ENCODE results near the gene VWA3B. TPM values are rescaled to one million over a fixed set of nuclear protein-coding genes. Genes with fewer than 3 reads are reported as not detected.
A peak's percentile ranks its signal among the peaks of the same experiment; 100 is the strongest.
"Not testable (repeated sequence)": the region's sequence is repeated elsewhere in the genome, so short reads cannot be mapped to it uniquely, and the experiment has no call there.

The VWA3B gene
- total RNA-seq, 1 donor from 2014 or later: not detected

GRCh38 chr2:98085649-98086048, 1.3 kb upstream of the VWA3B start:
- no peak for DNase-seq

GRCh38 chr2:98087447-98088020, 567 bp downstream of the VWA3B start:
- no peak for DNase-seq

- DNase-seq: no peak
Observed at GRCh38 chr2:98088261-98088660, 1.3 kb downstream of the VWA3B start.

DNA sequence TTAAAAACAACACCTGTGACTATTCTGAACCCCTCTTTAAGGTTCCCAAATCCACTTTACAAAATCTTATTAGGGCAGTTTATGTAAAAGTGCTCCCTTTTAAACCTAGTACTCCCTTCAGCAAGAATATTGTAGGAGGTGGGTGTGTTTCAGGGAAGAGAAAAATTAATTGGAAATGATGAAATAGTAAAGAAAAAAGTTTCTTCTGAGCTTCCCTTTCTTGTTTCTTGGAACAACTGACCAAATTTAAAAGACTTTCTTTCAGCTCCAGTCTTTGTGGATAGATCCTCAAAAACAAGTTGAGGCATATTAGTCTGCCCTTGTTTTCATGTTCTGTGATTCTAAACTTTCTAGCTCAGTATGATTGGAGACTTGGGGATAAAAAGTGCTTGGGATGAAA, 3.0 kb downstream of the VWA3B start:
- no peak for DNase-seq

GRCh38 chr2:98090951-98091350, 4.0 kb downstream of the VWA3B start:
- no peak for DNase-seq

GRCh38 chr2:98091738-98092137, 4.8 kb downstream of the VWA3B start:
- DNase-seq: no peak

GRCh38 chr2:98093146-98093545, 6.2 kb downstream of the VWA3B start:
- DNase-seq: no peak

GRCh38 chr2:98093611-98094010, 6.6 kb downstream of the VWA3B start:
- no peak for DNase-seq

DNA sequence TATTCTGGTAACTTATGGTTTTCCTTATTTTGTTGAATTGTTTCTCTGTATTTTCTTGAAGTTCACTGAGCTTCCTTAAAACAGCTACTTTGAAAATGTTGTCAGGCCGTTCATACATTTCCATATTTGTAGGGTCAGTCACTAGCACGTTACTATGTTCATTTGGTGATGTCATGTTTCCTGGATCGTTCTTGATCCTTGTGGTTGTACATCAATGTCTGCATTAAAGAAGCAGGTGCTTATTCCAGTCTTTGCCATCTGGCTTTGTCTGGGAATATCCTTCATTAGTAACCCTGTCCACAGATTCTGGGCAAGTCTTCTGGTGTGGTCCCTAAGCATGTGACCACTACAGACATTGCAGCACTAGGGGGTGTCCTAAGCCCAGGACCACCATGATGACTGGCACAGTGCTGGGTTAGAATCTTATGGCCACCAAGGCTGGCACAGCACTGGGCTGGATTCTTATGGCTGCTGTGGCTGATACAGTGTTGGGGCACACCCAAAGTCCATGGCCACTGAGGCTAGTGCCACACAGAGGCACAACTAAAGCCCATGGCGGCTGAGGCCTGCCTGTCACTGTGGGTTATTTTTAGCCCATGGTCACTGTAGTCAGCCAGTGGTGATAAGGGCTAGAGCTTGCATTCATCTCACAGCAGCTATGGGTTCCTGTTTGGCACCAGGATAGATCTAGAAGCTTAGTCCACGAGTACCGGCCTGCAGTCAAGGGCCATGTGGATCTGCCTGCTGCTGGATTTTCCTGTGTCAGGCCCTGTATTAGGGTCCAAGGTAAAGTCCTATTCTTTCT, 13.2 kb downstream of the VWA3B start:
- no peak for DNase-seq

GRCh38 chr2:98102315-98102714, 15.3 kb downstream of the VWA3B start:
- DNase-seq: not testable (repeated sequence)

- DNase-seq: no peak
Observed at GRCh38 chr2:98102878-98103277, 15.9 kb downstream of the VWA3B start.

GRCh38 chr2:98108110-98108509, 21.1 kb downstream of the VWA3B start:
- DNase-seq: no peak

- no peak for DNase-seq
Observed at GRCh38 chr2:98110741-98111140, 23.8 kb downstream of the VWA3B start.

- no peak for DNase-seq
Observed at GRCh38 chr2:98114643-98115330, 27.8 kb downstream of the VWA3B start.

DNA sequence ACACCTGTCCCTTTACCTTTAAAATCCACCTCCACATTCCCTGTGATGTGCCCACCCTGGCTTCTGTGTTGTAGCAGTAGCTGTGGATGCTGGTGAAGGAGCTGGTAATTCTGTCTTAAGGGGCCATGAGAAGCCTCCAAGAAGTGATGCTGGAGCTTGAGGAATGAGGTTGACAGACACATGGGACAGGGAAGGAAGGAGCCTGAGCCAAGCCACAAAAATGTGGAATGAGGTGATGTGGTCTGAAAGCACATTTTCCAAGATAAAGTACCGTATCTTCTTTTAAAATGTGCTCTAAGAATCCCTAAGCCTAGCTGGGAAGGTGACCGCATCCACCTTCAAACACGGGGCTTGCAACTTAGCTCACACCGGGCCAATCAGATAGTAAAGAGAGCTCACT, 31.2 kb downstream of the VWA3B start:
- no peak for DNase-seq

DNA sequence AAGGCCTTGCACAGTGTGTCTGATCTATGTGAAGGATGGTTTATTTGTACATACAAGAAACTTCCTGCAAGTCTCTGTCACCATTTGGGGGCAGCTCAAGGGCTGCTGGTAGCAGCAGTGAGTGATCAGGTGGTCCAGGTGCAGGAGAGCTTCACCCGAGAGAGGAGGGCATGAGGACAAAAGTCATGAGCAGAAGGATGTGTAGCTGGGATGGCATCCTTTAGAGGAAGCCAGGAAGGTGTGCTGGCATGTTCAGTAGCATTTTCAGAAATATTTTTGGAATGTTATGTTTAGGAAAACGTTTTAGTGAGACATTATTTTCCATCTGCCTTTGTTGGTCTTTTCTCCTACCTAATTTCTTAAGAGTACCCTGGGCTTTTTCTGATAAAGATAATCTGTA, 31.9 kb downstream of the VWA3B start:
- no peak for DNase-seq

GRCh38 chr2:98121149-98121548, 34.2 kb downstream of the VWA3B start:
- DNase-seq: no peak

- DNase-seq: no peak
Observed at GRCh38 chr2:98122524-98122923, 35.6 kb downstream of the VWA3B start.

- DNase-seq: no peak
Observed at GRCh38 chr2:98123286-98123685, 36.3 kb downstream of the VWA3B start.

DNA sequence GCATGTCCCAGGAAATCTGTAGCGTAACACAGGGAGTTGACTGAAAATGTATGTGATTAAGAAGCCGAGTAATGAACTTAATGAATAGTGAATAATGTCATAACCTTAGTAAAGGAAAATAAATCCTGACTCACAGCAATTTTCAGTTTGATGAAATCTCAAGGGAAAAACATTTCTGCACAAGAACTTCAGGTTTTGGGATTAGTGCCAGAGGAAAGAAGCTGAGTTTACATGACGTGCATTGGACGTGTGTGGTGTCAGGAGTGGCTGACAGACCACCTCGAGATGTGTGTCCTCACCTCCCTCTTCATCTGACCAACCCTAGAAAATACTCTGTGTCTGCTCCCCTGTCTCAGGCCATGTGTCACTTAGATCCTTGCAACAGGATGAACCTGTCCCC, 39.1 kb downstream of the VWA3B start:
- no peak for DNase-seq

- peak; percentile 6 for DNase-seq
Observed at GRCh38 chr2:98127229-98127989, 40.4 kb downstream of the VWA3B start.

DNA sequence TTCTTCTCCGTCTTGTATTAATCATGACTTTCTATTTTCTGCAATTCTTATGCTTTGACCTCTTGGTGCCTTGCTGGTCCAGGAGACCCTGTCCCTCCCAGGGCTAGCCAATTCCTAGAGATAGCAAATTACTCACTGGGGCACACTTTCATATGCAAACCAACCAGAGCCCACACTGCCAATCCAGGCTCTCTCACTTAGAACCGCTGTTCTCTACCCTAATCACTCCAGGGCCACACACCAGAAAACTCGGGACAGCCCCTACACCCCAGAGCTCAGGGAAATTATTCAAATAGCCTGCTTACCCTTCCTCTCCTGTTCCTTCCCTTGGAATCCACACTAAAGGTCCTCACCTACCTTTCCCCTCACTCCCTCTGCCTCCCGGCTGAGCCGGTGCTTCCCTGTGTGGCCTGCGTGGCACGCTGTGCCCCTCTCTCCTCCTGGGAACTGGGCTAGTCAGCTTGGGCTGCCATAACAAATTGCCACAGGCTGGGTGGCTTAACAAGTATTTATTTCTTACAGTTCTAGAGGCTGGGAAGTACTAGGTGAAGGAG, 41.7 kb downstream of the VWA3B start:
- DNase-seq: no peak

GRCh38 chr2:98130073-98130472, 43.1 kb downstream of the VWA3B start:
- DNase-seq: not testable (repeated sequence)
